NCI-H2029 (cell line): ENCODE results near the gene RIT2.

Experiments used
- DNase-seq: peaks from one replicate; lab custom pipeline; 2025; lab: John Stamatoyannopoulos, UW

The RIT2 gene

GRCh38 chr18:43012951-43013350, 102.5 kb downstream of the RIT2 start:
- DNase-seq: no peak

DNA sequence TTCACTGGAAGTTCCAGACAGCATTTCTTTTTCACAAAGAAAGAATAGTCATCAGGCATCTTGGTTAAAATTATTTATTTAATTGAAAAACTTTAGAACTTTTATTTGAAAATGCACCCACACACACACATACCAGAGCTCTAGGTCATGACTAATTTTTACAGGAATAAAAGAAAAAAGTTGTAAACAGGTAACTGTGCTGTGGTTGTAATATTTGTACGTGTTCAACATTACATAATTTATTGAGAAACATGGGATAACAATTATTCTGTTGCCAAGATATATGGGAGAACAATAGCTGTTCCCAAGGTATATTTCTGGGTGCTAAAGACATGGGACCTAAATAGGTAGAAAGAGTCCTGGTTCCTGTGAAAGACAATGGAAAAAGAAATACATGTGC, 104.9 kb downstream of the RIT2 start:
- DNase-seq: no peak

GRCh38 chr18:43009674-43010073, 105.8 kb downstream of the RIT2 start:
- DNase-seq: no peak

- no peak for DNase-seq
Observed at GRCh38 chr18:43007365-43007764, 108.1 kb downstream of the RIT2 start.

DNA sequence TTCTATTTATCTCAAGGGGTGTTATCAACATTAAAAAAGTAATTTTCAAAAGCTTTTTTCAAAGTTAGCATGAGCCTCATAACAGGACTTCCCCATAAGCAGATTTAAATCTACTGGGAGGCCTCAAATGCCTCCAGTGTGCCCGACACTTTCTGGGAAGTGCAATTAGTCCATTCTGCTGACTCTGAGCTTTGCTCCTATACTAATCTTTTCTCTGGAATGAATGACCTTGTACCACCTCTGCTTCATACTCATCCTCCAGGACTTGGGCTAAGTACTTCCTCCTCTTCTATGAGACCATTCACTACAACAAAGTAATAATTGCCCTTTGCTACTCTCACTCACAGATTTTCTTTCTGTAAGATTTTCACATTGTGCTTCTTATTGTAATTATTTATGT, 111.1 kb downstream of the RIT2 start:
- no peak for DNase-seq

GRCh38 chr18:43001821-43002220, 113.7 kb downstream of the RIT2 start:
- no peak for DNase-seq

GRCh38 chr18:42996824-42997223, 118.7 kb downstream of the RIT2 start:
- DNase-seq: no peak

GRCh38 chr18:42980426-42980825, 135.1 kb downstream of the RIT2 start:
- DNase-seq: no peak

DNA sequence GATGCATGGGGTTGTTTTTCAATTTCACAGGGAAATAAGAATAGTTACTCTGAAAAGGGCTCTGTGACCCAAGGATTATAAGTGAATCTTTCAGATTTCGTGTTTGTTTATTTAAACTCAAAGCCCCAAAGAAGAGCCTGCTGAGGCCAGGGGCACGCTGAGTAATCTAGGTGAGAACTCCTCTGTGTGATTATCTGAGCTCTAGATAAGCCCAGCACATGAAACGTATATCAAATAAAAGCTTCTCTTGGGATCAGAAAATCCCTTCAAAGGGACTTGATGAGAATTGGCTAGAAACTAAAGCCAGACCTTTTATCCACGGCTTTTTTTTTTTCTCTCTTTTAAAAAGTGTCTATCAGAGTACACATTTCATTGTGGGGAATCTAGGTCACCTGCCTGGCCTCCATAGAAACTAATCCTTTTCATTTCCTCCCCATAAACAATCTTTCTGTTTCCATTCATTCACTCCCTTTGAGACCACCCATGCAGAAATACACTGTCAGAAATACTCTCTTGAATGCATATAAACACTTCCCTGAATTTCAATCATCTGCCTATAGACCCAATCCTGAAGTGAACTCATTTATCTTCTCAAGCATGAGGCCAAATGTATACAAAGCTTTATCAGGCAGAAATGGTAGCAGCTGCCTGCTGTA, 137.4 kb downstream of the RIT2 start:
- no peak for DNase-seq

GRCh38 chr18:42976869-42977590, 138.5 kb downstream of the RIT2 start:
- DNase-seq: no peak

- DNase-seq: no peak
Observed at GRCh38 chr18:42969366-42969765, 146.1 kb downstream of the RIT2 start.

GRCh38 chr18:42961298-42961697, 154.2 kb downstream of the RIT2 start:
- no peak for DNase-seq

- no peak for DNase-seq
Observed at GRCh38 chr18:42959528-42959927, 156.0 kb downstream of the RIT2 start.

DNA sequence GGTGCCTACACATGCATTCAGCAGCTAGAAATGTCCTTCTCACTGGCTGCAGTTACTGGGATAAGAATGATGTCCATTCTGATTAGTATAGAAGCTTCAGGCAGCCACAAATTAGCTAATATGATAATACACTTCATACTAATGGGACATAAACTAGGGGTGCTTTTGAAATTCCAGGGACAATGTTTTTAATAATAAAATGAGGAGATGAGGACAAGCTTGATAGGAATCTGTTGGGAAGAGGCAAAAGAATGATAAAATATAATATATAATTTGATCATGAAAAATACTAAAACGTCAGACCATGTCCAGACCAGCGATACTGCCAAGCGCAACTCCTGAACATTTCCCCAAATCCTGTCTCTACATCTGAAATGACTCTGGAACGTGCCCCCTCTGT, 157.1 kb downstream of the RIT2 start:
- no peak for DNase-seq

DNA sequence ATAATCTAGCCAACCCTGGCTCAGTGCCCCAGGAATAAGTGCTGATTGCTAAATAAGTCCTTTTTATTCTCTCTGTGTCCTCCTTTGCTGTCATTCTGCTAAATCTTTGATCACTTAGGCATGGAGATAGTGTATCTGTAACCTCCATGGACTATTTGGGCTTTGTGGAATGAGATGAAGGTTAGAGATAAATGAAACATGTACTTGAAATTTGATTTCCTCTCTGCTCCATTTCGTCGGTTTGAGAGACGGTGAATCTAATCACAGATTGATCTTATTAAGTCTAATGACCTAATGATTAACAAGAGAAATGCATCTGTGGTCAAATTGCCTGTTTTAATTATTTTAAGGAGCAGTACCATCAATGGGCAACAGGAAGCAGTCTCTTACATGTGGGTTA, 159.2 kb downstream of the RIT2 start:
- no peak for DNase-seq

DNA sequence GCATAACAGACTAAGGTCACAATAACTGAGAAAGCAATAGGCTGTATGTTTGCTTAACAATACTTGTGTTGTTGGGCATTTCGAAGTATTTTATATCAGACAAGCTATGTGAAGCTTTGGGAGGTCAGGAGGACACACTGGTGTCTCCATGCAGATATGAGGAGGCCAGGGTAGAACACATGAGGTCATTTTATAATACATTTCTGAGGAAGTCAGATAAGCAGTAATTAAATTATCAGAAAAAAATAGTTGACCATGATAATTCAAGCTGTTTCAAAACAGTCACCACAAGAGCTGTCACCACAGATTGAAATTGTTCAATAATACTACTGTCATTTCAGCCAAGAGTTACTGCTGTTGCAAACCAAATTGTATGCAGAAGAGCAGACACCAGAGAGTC, 160.6 kb downstream of the RIT2 start:
- no peak for DNase-seq

- DNase-seq: no peak
Observed at GRCh38 chr18:42953306-42953705, 162.2 kb downstream of the RIT2 start.

DNA sequence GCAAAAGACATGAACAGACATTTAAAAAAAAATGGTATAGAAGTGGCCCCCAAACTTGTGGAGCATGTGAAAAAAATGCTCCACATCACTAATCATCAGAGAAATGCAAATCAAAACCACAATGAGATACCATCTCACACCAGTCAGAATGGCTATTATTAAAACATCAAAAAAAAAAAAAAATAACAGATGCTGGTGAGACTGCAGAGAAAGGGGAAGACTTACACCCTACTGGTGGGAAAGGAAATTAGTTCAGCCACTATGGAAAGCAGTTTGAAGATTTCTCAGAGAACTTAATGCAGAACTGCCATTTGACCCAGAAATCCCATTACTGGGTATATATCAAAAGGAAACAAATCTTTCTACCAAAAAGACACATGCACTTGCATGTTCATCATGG, 164.8 kb downstream of the RIT2 start:
- no peak for DNase-seq

DNA sequence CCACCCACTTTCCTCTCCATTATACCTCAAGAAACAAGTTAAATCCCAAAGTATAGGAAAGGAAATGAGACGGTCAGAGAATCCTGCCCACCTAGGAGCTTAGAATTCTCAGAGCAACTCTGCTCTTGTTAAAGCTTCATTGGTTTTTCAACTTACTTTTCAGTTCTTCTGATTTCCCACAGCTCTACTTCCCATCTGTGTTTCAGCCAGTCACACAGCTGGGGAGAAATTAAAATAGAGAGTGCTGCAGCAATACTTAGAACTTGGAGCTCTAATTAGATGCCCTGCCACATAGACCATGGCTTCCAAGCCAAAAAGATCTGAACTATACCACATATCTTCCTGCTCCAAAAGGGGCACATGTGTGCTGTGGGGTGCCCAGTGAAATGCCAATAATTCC, 166.7 kb downstream of the RIT2 start:
- DNase-seq: no peak

DNA sequence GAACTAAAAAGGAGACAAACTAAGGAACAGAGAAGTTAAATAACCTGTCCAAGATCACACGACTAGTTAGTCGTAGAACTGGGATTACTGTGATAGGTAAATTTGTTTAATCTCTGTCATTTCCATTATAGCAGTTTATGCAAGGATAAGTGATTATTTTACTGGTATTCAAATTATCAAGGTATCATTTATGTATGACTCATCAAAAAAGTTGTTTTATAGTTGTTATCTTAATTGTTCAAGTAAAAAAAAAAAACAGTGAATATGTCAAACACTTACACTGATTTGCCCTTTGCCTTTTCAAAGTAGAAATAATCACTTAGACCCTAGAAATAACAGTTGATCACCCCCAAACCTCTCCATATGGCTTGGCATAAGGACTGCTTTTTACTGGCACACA, 173.6 kb downstream of the RIT2 start:
- no peak for DNase-seq

- DNase-seq: no peak
Observed at GRCh38 chr18:42941021-42941420, 174.5 kb downstream of the RIT2 start.

DNA sequence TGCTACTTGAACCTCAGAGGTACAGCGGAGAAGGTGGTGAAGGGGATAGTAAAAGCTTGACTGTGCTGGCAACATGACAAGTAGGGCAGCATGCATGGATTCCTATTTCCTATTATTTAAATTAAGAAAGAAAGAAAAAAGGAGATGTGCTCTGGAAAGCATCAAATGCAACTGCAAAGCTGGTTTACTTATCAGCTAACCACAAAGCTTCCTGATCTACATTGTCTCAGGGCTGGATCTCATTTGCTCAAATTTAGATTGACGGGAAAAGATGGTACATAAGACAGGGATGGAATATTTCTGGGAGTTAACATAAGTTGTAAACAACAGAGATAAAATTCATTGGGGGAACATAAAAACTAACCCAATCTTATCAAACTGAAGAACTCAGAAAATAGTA, 178.0 kb downstream of the RIT2 start:
- no peak for DNase-seq

DNA sequence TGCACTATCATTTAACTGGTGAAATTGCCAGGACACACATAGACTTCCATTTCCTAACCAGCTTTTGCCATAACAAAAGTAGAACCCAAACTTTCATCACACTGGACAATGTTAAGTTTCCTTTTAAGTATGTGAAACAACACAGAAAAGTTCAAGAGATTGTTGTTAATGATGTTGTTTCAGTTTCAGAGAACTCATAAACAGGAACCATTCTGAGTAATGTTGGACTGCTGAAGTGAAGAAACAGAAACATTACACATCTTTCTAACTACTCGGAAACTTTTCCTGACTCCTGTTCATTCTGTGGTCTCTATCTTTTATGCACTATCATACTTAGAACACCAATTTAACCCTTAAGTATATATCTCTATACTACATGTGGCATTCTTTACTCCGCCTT, 179.2 kb downstream of the RIT2 start:
- DNase-seq: no peak

GRCh38 chr18:42931491-42931890, 184.0 kb downstream of the RIT2 start:
- DNase-seq: no peak
